ENCODE data around the gene ELF1. TPM values are rescaled to one million over a fixed set of nuclear protein-coding genes. Genes with fewer than 3 reads are reported as not detected.
"Not testable (repeated sequence)": the region's sequence is repeated elsewhere in the genome, so short reads cannot be mapped to it uniquely, and the experiment has no call there.

The ELF1 gene
- total and polyA plus RNA-seq, 3 experiments from 2014 or later = 76.8 to 139 (median 77.6) TPM

GRCh38 chr13:40978109-40978508 is 41.0 kb downstream of the ELF1 start:
- Mint-ChIP-seq H3K4me1 (peaks cover 68 to 79% (median 68%) of the 10 kb centered on the region in 3 donors), H3K4me3 (peak overlapping the region; percentile 85 to 96 (median 89)), H3K36me3 (peaks cover 0 to 60% (median 9%) of the 10 kb centered on the region in 3 donors), H3K27ac (peak overlapping the region; percentile 88 to 99 (median 94))
- DNase-seq; H3K27me3 ChIP-seq (ENCODE audit: insufficient read depth, low read length, poor library complexity, severe bottlenecking); H3K27me3 Mint-ChIP-seq; H3K9me3 ChIP-seq (ENCODE audit: low read length); H3K9me3 Mint-ChIP-seq; H3K4me3 ChIP-seq (ENCODE audit: low read length); H3K36me3 ChIP-seq (ENCODE audit: insufficient read depth, low read length); H3K27ac ChIP-seq (ENCODE audit: low read depth, low read length): not testable (repeated sequence)
- H3K4me1 ChIP-seq (ENCODE audit: insufficient read depth, low read length) = peaks cover 53% of the 10 kb centered on the region
- CTCF ChIA-PET = interaction anchor here (1.7 to 2.2 kb wide), 2 partner anchors 8 to 83 kb away, joined by 6 to 8 read pairs; partner anchors contain the start of gene WBP4
- POLR2A ChIA-PET = interaction anchor here (0.7 to 1.1 kb wide), 3 partner anchors 25 to 41 kb away, joined by 3 to 5 read pairs (median 4); partner anchors contain the start of gene ELF1

DNA sequence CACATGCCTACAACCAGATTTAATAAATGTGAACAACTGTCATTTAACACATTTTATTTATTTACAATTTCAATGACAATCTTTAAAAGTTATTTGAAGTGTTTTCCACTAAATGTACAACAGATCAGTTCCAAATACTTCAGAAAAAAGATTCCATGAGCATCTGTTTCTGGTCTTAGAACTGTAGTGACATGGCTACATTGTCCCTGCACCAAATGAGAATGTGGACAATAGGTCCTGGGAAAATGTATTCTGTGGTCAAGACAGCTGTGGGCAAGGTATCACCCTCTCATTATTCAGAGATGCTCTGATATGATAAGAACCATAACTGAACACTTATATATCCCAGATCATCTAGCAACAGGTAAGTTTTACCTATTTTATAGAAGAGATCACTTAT is 43.7 kb downstream of the ELF1 start:
- ChIA-PET CTCF (interaction anchor here (0.8 to 2.2 kb wide), 10 partner anchors 10 to 85 kb away, joined by 4 to 23 read pairs (median 6); partner anchors contain the start of gene WBP4), POLR2A (no interaction called here)
- H3K9me3 Mint-ChIP-seq = no peaks in the 10 kb centered on the region
- no peaks in the 10 kb centered on the region for H3K27me3 ChIP-seq (ENCODE audit: insufficient read depth, low read length, poor library complexity, severe bottlenecking)
- peaks cover 0 to 62% (median 5%) of the 10 kb centered on the region in 3 donors for H3K36me3 Mint-ChIP-seq
- peaks cover 85 to 93% (median 90%) of the 10 kb centered on the region in 3 donors for H3K4me1 Mint-ChIP-seq
- peaks cover 79% of the 10 kb centered on the region for H3K4me1 ChIP-seq (ENCODE audit: insufficient read depth, low read length)
- H3K4me3 Mint-ChIP-seq = peak overlapping the region in 6 of 7 donors; percentile 73 to 96 (median 83)
- H3K27ac ChIP-seq (ENCODE audit: low read depth, low read length) = no peak overlapping the region
- DNase-seq = no peak
- H3K27ac Mint-ChIP-seq = peak overlapping the region; percentile 55 to 96 (median 90)
- H3K4me3 ChIP-seq (ENCODE audit: low read length) = no peak overlapping the region
- H3K27me3 Mint-ChIP-seq = no peaks in the 10 kb centered on the region
- H3K9me3 ChIP-seq (ENCODE audit: low read length) = no peaks in the 10 kb centered on the region
- no peaks in the 10 kb centered on the region for H3K36me3 ChIP-seq (ENCODE audit: insufficient read depth, low read length)

DNA sequence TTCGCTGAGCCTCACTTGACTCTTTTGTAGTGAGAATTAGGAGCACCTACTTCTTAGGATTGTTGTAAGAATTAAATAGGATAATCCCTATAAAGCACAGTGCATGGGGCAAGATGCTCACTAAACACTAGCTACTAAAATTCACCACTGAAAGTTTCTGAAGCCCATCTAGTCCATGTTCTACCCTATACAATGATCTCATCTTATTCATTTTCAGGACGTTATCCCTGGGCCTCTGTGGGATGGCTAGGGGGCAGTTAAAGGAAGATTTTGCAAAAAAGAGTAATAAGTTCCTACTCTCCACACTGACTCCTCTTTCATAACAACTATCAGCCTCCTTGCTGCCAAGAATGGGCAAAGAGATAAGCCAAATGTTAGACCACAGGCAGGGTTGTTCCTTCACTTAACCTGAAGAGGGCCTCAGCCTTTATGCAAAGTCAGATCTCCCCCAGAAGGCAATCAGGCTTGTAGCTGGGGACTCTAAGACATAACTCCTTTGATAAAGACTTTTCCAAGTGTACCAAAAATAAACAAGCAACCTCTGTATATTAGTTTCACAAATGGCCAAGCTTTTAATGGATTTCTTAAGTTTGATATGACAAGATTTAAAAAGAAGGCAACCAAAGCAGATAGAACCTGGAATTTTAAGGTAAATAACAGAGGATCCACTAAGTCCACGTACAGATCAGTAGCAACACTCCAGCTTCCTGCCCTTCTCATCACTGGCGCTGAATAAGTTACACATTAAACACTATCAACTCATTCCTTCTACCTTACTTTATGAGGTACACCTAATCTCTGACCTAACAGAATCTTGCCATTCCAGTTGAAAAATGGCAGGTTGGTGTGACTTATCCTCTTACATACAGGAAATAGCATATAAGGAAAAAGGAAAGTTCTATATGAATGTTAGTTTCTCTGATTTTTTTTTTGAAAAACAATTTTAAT is 44.4 kb downstream of the ELF1 start:
- Histone ChIP-seq H3K36me3 (ENCODE audit: insufficient read depth, low read length) (no peaks in the 10 kb centered on the region), H3K27ac (ENCODE audit: low read depth, low read length) (no peak overlapping the region), H3K4me1 (ENCODE audit: insufficient read depth, low read length) (peaks cover 86% of the 10 kb centered on the region), H3K9me3 (ENCODE audit: low read length) (no peaks in the 10 kb centered on the region), H3K4me3 (ENCODE audit: low read length) (peak overlapping the region; percentile 17), H3K27me3 (ENCODE audit: insufficient read depth, low read length, poor library complexity, severe bottlenecking) (no peaks in the 10 kb centered on the region)
- peak overlapping the region; percentile 42 to 96 (median 74) for H3K4me3 Mint-ChIP-seq
- peaks cover 0 to 58% (median 5%) of the 10 kb centered on the region in 3 donors for H3K36me3 Mint-ChIP-seq
- peaks cover 90 to 97% (median 95%) of the 10 kb centered on the region in 3 donors for H3K4me1 Mint-ChIP-seq
- no peaks in the 10 kb centered on the region for H3K9me3 Mint-ChIP-seq
- ChIA-PET CTCF (interaction anchor here (0.6 to 2.2 kb wide), 25 partner anchors 9 to 197 kb away, joined by 3 to 23 read pairs (median 5); partner anchors contain the start of genes ELF1 and WBP4), POLR2A (interaction anchor here (1.1 to 1.3 kb wide), 3 partner anchors 45 to 86 kb away, joined by 3 to 6 read pairs (median 3); partner anchors contain the start of genes ELF1 and WBP4)
- no peaks in the 10 kb centered on the region for H3K27me3 Mint-ChIP-seq
- peak in 4 of 5 donors; percentile 29 to 60 (median 53) for DNase-seq
- H3K27ac Mint-ChIP-seq = peak overlapping the region; percentile 76 to 94 (median 86)

DNA sequence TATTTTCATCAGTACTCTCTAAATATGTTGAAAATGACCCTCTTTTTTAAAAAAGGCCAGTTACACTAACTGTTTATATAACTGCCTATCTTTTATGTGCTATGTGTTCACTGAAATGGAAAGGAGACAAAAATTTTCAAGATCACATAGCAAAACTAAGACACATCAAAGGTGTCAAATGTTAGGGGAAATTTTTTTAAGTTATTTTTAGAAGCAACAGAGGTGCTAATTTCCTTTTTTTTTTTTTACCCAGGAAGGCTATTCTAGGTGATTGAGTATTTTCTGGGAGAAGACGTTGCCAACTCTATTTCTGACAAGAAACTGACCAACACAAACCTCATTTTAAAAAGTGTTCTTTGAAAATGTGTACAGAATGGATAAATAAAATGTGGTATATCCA is 45.7 kb downstream of the ELF1 start:
- Mint-ChIP-seq H3K4me1 (peaks cover 96 to 100% (median 98%) of the 10 kb centered on the region in 3 donors), H3K27me3 (no peaks in the 10 kb centered on the region), H3K9me3 (no peaks in the 10 kb centered on the region), H3K36me3 (peaks cover 0 to 57% (median 6%) of the 10 kb centered on the region in 3 donors), H3K27ac (peak overlapping the region in 7 of 8 donors; percentile 38 to 93 (median 67)), H3K4me3 (peak overlapping the region; percentile 4 to 67 (median 55))
- Histone ChIP-seq H3K27ac (ENCODE audit: low read depth, low read length) (no peak overlapping the region), H3K36me3 (ENCODE audit: insufficient read depth, low read length) (no peaks in the 10 kb centered on the region), H3K4me1 (ENCODE audit: insufficient read depth, low read length) (peaks cover 97% of the 10 kb centered on the region), H3K27me3 (ENCODE audit: insufficient read depth, low read length, poor library complexity, severe bottlenecking) (no peaks in the 10 kb centered on the region), H3K9me3 (ENCODE audit: low read length) (no peaks in the 10 kb centered on the region), H3K4me3 (ENCODE audit: low read length) (no peak overlapping the region)
- ChIA-PET POLR2A (interaction anchor here (1.2 kb wide), 1 partner anchor 46 kb away, joined by 3 read pairs; the partner anchor contains the start of gene ELF1), CTCF (interaction anchor here (0.9 to 2.2 kb wide), 8 partner anchors 12 to 87 kb away, joined by 3 to 23 read pairs (median 11); partner anchors contain the start of genes ELF1 and WBP4)
- DNase-seq = no peak

DNA sequence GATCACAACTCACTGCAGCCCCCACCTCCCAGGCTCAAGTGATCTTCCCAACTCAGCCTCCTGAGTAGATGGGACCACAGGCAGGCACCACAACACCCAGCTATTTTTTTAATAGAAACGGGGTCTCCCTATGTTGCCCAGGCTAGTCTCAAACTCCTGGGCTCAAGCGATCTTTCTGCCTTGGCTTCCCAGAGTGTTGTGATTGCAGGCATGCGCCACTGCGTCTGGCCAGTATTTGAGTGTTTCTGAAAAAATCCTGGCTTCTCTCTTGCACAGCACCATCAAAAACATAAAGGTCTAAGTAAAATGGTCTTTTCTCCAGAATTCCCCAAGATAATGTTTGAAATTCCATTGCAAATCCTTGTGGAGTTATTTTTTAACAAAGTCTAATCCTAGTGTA is 47.8 kb downstream of the ELF1 start:
- peaks cover 100% of the 10 kb centered on the region for H3K4me1 ChIP-seq (ENCODE audit: insufficient read depth, low read length)

DNA sequence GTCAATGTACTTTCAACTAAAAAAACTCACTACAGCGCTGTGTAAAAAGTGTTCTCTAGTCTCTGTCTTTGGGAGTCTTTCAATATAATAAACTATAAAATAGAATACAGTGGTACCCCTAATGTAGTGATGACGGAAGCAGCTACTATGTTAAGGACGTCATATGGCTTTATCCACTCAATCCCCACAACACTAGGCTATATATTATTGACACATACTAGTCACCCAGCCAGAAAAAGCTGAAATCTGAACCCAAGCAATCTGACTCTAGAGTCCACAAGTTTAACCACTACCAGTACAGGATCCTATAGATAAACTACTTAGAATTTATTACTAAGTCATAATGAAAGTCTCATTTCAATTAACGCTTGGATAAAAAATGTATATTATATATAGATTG is 48.3 kb downstream of the ELF1 start:
- POLR2A ChIA-PET = interaction anchor here (0.9 kb wide), 1 partner anchor 11 kb away, joined by 5 read pairs; no protein-coding TSS in a partner anchor
- Histone ChIP-seq H3K4me3 (ENCODE audit: low read length) (no peak overlapping the region), H3K27ac (ENCODE audit: low read depth, low read length) (no peak overlapping the region), H3K27me3 (ENCODE audit: insufficient read depth, low read length, poor library complexity, severe bottlenecking) (no peaks in the 10 kb centered on the region), H3K36me3 (ENCODE audit: insufficient read depth, low read length) (no peaks in the 10 kb centered on the region), H3K4me1 (ENCODE audit: insufficient read depth, low read length) (peaks cover 100% of the 10 kb centered on the region), H3K9me3 (ENCODE audit: low read length) (no peaks in the 10 kb centered on the region)
- DNase-seq = no peak
- Mint-ChIP-seq H3K27ac (peak overlapping the region in 7 of 8 donors; percentile 8 to 79 (median 66)), H3K4me1 (peaks cover 97 to 99% (median 98%) of the 10 kb centered on the region in 3 donors), H3K9me3 (no peaks in the 10 kb centered on the region), H3K36me3 (peaks cover 0 to 53% (median 5%) of the 10 kb centered on the region in 3 donors), H3K4me3 (peak overlapping the region; percentile 29 to 69 (median 60)), H3K27me3 (no peaks in the 10 kb centered on the region)
- CTCF ChIA-PET = interaction anchor here (1.4 to 1.7 kb wide), 3 partner anchors 8 to 49 kb away, joined by 3 to 8 read pairs (median 4); partner anchors contain the start of gene ELF1

More for the DNA sequence above, 47.8 kb downstream of the ELF1 start:
- Mint-ChIP-seq H3K36me3 (peaks cover 0 to 58% (median 5%) of the 10 kb centered on the region in 3 donors), H3K4me1 (peaks cover 97 to 99% (median 98%) of the 10 kb centered on the region in 3 donors), H3K27me3 (no peaks in the 10 kb centered on the region), H3K27ac (peak overlapping the region; percentile 10 to 90 (median 77)), H3K4me3 (peak overlapping the region; percentile 29 to 65 (median 49)), H3K9me3 (no peaks in the 10 kb centered on the region)
- H3K27me3 ChIP-seq (ENCODE audit: insufficient read depth, low read length, poor library complexity, severe bottlenecking) = no peaks in the 10 kb centered on the region
- ChIA-PET CTCF (interaction anchor here (1.6 to 1.7 kb wide), 2 partner anchors 12 to 48 kb away, joined by 3 to 4 read pairs; partner anchors contain the start of gene ELF1), POLR2A (no interaction called here)
- H3K4me3 ChIP-seq (ENCODE audit: low read length) = no peak overlapping the region
- no peaks in the 10 kb centered on the region for H3K36me3 ChIP-seq (ENCODE audit: insufficient read depth, low read length)
- no peaks in the 10 kb centered on the region for H3K9me3 ChIP-seq (ENCODE audit: low read length)
- H3K27ac ChIP-seq (ENCODE audit: low read depth, low read length) = no peak overlapping the region
- no peak for DNase-seq

GRCh38 chr13:40969169-40969901 is 49.8 kb downstream of the ELF1 start:
- H3K27ac ChIP-seq (ENCODE audit: low read depth, low read length) = no peak overlapping the region
- no peak overlapping the region for H3K4me3 ChIP-seq (ENCODE audit: low read length)
- H3K9me3 ChIP-seq (ENCODE audit: low read length) = no peaks in the 10 kb centered on the region
- no peaks in the 10 kb centered on the region for H3K36me3 ChIP-seq (ENCODE audit: insufficient read depth, low read length)
- Mint-ChIP-seq H3K27me3 (no peaks in the 10 kb centered on the region), H3K4me1 (peaks cover 96 to 99% (median 98%) of the 10 kb centered on the region in 3 donors), H3K4me3 (peak overlapping the region; percentile 11 to 73 (median 66)), H3K9me3 (no peaks in the 10 kb centered on the region), H3K27ac (peak overlapping the region; percentile 35 to 93 (median 72)), H3K36me3 (peaks cover 0 to 52% (median 5%) of the 10 kb centered on the region in 3 donors)
- H3K27me3 ChIP-seq (ENCODE audit: insufficient read depth, low read length, poor library complexity, severe bottlenecking) = no peaks in the 10 kb centered on the region
- CTCF ChIA-PET = interaction anchor here (1.1 to 1.4 kb wide), 2 partner anchors 10 to 85 kb away, joined by 3 to 8 read pairs; no protein-coding TSS in a partner anchor
- H3K4me1 ChIP-seq (ENCODE audit: insufficient read depth, low read length) = peaks cover 100% of the 10 kb centered on the region
- POLR2A ChIA-PET = interaction anchor here (1.0 kb wide), 2 partner anchors 10 to 46 kb away, joined by 3 to 5 read pairs; no protein-coding TSS in a partner anchor
- DNase-seq = peak in 1 of 5 donors; percentile 10
